ENCODE data around the gene SYT13.

DNA sequence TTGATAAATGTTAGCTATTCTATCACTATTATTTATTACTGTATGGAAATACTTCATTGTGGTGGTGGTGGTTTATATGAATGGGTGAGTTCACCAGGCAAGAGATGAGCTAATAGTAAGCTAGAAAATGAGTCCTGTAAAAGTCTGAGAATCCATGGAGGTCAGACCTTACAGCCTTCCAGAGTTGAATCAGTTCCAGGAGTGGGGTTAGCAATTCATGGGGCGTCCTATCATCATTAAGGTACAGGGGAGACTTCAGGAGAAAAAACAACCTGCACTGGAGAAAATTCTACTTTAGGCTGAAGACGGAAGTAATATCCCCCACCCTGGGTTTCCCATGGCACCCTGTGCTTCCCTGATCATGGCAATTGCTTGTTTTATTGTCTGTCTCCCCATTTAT is 6.5 kb downstream of the SYT13 start:
- no peak for TF ChIP-seq POLR2A (IDR thresholded peaks at IDR 0.05)
- TF ChIP-seq, protein P1, sequence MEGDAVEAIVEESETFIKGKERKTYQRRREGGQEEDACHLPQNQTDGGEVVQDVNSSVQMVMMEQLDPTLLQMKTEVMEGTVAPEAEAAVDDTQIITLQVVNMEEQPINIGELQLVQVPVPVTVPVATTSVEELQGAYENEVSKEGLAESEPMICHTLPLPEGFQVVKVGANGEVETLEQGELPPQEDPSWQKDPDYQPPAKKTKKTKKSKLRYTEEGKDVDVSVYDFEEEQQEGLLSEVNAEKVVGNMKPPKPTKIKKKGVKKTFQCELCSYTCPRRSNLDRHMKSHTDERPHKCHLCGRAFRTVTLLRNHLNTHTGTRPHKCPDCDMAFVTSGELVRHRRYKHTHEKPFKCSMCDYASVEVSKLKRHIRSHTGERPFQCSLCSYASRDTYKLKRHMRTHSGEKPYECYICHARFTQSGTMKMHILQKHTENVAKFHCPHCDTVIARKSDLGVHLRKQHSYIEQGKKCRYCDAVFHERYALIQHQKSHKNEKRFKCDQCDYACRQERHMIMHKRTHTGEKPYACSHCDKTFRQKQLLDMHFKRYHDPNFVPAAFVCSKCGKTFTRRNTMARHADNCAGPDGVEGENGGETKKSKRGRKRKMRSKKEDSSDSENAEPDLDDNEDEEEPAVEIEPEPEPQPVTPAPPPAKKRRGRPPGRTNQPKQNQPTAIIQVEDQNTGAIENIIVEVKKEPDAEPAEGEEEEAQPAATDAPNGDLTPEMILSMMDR (IDR thresholded peaks at IDR 0.05) = no peak

All from upper lobe of left lung (tissue), 4 donors.